ENCODE data around the gene PRKRIP1. TPM values are rescaled to one million over a fixed set of nuclear protein-coding genes. Genes with fewer than 3 reads are reported as not detected.

Gene PRKRIP1
- total RNA-seq, 1 experiment from 2014 or later: 21.2 TPM

Other genes starting within 250 kb of the PRKRIP1 start
- gene SH2B2, start 109.5 kb upstream of the PRKRIP1 start, total RNA-seq (2014; rRNA removed; shearing (Covaris generic)): 0.44 and 5.1 TPM in 2 replicates
- gene SPDYE6, start 39.9 kb upstream of the PRKRIP1 start, total RNA-seq (2014; rRNA removed; shearing (Covaris generic)): not detected in 2 replicates
- 52.4 and 67.0 TPM in 2 replicates for gene ORAI2, start 37.2 kb downstream of the PRKRIP1 start, total RNA-seq (2014; rRNA removed; shearing (Covaris generic))
- gene ALKBH4, start 68.5 kb downstream of the PRKRIP1 start, total RNA-seq (2014; rRNA removed; shearing (Covaris generic)): 41.2 and 50.7 TPM in 2 replicates
- 27.3 and 27.4 TPM in 2 replicates for gene LRWD1, start 68.6 kb downstream of the PRKRIP1 start, total RNA-seq (2014; rRNA removed; shearing (Covaris generic))
- gene POLR2J, start 82.6 kb downstream of the PRKRIP1 start, total RNA-seq (2014; rRNA removed; shearing (Covaris generic)): 59.8 and 81.8 TPM in 2 replicates
- 0.84 TPM in 1 of 2 replicates, not detected in the other for gene RASA4B, start 121.4 kb downstream of the PRKRIP1 start, total RNA-seq (2014; rRNA removed; shearing (Covaris generic))
- gene UPK3BL2, start 147.3 kb downstream of the PRKRIP1 start, total RNA-seq (2014; rRNA removed; shearing (Covaris generic)): 0.34 TPM in 1 of 2 replicates, not detected in the other
- not detected in 2 replicates for gene SPDYE2, start 154.9 kb downstream of the PRKRIP1 start, total RNA-seq (2014; rRNA removed; shearing (Covaris generic))
- gene POLR2J3, start 176.2 kb downstream of the PRKRIP1 start, total RNA-seq (2014; rRNA removed; shearing (Covaris generic)): 7.9 and 14.8 TPM in 2 replicates
- gene RASA4, start 220.4 kb downstream of the PRKRIP1 start, total RNA-seq (2014; rRNA removed; shearing (Covaris generic)): 5.4 and 9.0 TPM in 2 replicates
- 4.0 and 6.2 TPM in 2 replicates for gene UPK3BL1, start 246.4 kb downstream of the PRKRIP1 start, total RNA-seq (2014; rRNA removed; shearing (Covaris generic))